MM.1S (cell line): Measurements from ENCODE around the gene AGBL1.

Experiments
- EZH2 ChIP-seq: fragments of 300-600 bp; sonication (generic); optimal IDR thresholded peaks from 2 replicates; pipeline ENCODE3; 2017; ENCODE audit warnings: low read depth, mild to moderate bottlenecking, antibody characterized with exemption, low read length, mixed read lengths
- TF ChIP-seq, protein P1 (sequence below): fragments of 300-600 bp; sonication (generic); IDR thresholded peaks from 2 replicates; pipeline ENCODE4 v1.5.1; 2016; ENCODE audit warnings: antibody characterized with exemption, low read length, mixed read lengths

DNA sequence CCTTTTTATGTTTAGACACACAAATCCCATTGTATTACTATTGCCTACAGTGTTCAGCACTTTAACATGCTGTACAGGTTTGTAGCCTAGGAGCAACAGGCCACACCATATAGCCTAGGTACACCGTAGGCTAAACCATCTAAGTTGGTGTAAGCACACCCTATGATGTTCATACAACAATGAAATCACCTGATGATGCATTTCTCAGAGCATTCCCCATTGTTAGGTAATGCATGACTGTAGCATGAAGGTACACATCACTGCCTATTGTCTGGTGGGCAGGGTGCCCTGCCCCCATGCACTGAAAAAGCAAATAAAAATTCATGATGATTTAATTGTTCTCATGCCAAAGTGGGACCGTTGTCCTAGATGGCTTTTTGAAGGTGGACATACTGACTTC, 183.6 kb downstream of the AGBL1 start:
- TF ChIP-seq, protein P1, sequence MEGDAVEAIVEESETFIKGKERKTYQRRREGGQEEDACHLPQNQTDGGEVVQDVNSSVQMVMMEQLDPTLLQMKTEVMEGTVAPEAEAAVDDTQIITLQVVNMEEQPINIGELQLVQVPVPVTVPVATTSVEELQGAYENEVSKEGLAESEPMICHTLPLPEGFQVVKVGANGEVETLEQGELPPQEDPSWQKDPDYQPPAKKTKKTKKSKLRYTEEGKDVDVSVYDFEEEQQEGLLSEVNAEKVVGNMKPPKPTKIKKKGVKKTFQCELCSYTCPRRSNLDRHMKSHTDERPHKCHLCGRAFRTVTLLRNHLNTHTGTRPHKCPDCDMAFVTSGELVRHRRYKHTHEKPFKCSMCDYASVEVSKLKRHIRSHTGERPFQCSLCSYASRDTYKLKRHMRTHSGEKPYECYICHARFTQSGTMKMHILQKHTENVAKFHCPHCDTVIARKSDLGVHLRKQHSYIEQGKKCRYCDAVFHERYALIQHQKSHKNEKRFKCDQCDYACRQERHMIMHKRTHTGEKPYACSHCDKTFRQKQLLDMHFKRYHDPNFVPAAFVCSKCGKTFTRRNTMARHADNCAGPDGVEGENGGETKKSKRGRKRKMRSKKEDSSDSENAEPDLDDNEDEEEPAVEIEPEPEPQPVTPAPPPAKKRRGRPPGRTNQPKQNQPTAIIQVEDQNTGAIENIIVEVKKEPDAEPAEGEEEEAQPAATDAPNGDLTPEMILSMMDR = no peak
- no peak for TF ChIP-seq EZH2
